ENCODE data around the gene ZFPM1.

Gene ZFPM1

GRCh38 chr16:88578446-88579313 is 125.6 kb downstream of the ZFPM1 start:
- H3K36me3 ChIP-seq (ENCODE audit: insufficient read depth, low read length): 0 out of 2 replicates have a peak, but pooled peaks cover 6% of the 10 kb centered on the region
- H2AFZ ChIP-seq (ENCODE audit: low read length, unreplicated experiment): no peak overlapping the region
- peaks cover 61% of the 10 kb centered on the region for H3K79me2 ChIP-seq (ENCODE audit: control insufficient read depth, insufficient read depth, low read length, unreplicated experiment)

GRCh38 chr16:88580371-88580770 is 127.3 kb downstream of the ZFPM1 start:
- Histone ChIP-seq H3K4me1 (ENCODE audit: control insufficient read depth, insufficient read depth, low read length, unreplicated experiment) (no peaks in the 10 kb centered on the region), H3K79me2 (ENCODE audit: control insufficient read depth, insufficient read depth, low read length, unreplicated experiment) (peaks cover 60% of the 10 kb centered on the region), H2AFZ (ENCODE audit: low read length, unreplicated experiment) (no peak overlapping the region), H3K4me3 (ENCODE audit: low read depth, low read length) (no peak overlapping the region), H3K27ac (ENCODE audit: low read depth, low read length) (no peak overlapping the region), H3K36me3 (ENCODE audit: insufficient read depth, low read length) (0 out of 2 replicates have a peak, but pooled peaks cover 6% of the 10 kb centered on the region), H3K27me3 (ENCODE audit: insufficient read depth, low read length) (no peaks in the 10 kb centered on the region)

More at GRCh38 chr16:88578446-88579313, 125.6 kb downstream of the ZFPM1 start:
- H3K4me1 ChIP-seq (ENCODE audit: control insufficient read depth, insufficient read depth, low read length, unreplicated experiment): no peaks in the 10 kb centered on the region
- H3K27me3 ChIP-seq (ENCODE audit: insufficient read depth, low read length): no peaks in the 10 kb centered on the region
- H3K27ac ChIP-seq (ENCODE audit: low read depth, low read length): no peak overlapping the region
- no peak overlapping the region for H3K4me3 ChIP-seq (ENCODE audit: low read depth, low read length)

GRCh38 chr16:88581033-88581432 is 128.0 kb downstream of the ZFPM1 start:
- Histone ChIP-seq H3K4me1 (ENCODE audit: control insufficient read depth, insufficient read depth, low read length, unreplicated experiment) (no peaks in the 10 kb centered on the region), H3K36me3 (ENCODE audit: insufficient read depth, low read length) (0 out of 2 replicates have a peak, but pooled peaks cover 6% of the 10 kb centered on the region), H2AFZ (ENCODE audit: low read length, unreplicated experiment) (no peak overlapping the region), H3K27ac (ENCODE audit: low read depth, low read length) (no peak overlapping the region), H3K4me3 (ENCODE audit: low read depth, low read length) (no peak overlapping the region), H3K79me2 (ENCODE audit: control insufficient read depth, insufficient read depth, low read length, unreplicated experiment) (peaks cover 57% of the 10 kb centered on the region), H3K27me3 (ENCODE audit: insufficient read depth, low read length) (no peaks in the 10 kb centered on the region)

GRCh38 chr16:88582912-88583575 is 130.0 kb downstream of the ZFPM1 start:
- Histone ChIP-seq H2AFZ (ENCODE audit: low read length, unreplicated experiment) (no peak overlapping the region), H3K79me2 (ENCODE audit: control insufficient read depth, insufficient read depth, low read length, unreplicated experiment) (peaks cover 45% of the 10 kb centered on the region), H3K27ac (ENCODE audit: low read depth, low read length) (no peak overlapping the region), H3K4me1 (ENCODE audit: control insufficient read depth, insufficient read depth, low read length, unreplicated experiment) (no peaks in the 10 kb centered on the region), H3K4me3 (ENCODE audit: low read depth, low read length) (no peak overlapping the region), H3K27me3 (ENCODE audit: insufficient read depth, low read length) (no peaks in the 10 kb centered on the region), H3K36me3 (ENCODE audit: insufficient read depth, low read length) (peaks cover 3% of the 10 kb centered on the region; the same call in 1 of the 2 replicates)

- H3K79me2 ChIP-seq (ENCODE audit: control insufficient read depth, insufficient read depth, low read length, unreplicated experiment): peaks cover 32% of the 10 kb centered on the region
- H2AFZ ChIP-seq (ENCODE audit: low read length, unreplicated experiment): no peak overlapping the region
- no peaks in the 10 kb centered on the region for H3K27me3 ChIP-seq (ENCODE audit: insufficient read depth, low read length)
- no peak overlapping the region for H3K27ac ChIP-seq (ENCODE audit: low read depth, low read length)
- H3K36me3 ChIP-seq (ENCODE audit: insufficient read depth, low read length): peaks cover 4% of the 10 kb centered on the region; the same call in 1 of the 2 replicates
- no peak overlapping the region for H3K4me3 ChIP-seq (ENCODE audit: low read depth, low read length)
- no peaks in the 10 kb centered on the region for H3K4me1 ChIP-seq (ENCODE audit: control insufficient read depth, insufficient read depth, low read length, unreplicated experiment)
Measured at GRCh38 chr16:88584676-88585075, 131.6 kb downstream of the ZFPM1 start.

- Histone ChIP-seq H3K79me2 (ENCODE audit: control insufficient read depth, insufficient read depth, low read length, unreplicated experiment) (peaks cover 31% of the 10 kb centered on the region), H3K27me3 (ENCODE audit: insufficient read depth, low read length) (no peaks in the 10 kb centered on the region), H3K27ac (ENCODE audit: low read depth, low read length) (no peak overlapping the region), H3K36me3 (ENCODE audit: insufficient read depth, low read length) (peaks cover 4% of the 10 kb centered on the region; the same call in 1 of the 2 replicates), H2AFZ (ENCODE audit: low read length, unreplicated experiment) (no peak overlapping the region), H3K4me3 (ENCODE audit: low read depth, low read length) (no peak overlapping the region), H3K4me1 (ENCODE audit: control insufficient read depth, insufficient read depth, low read length, unreplicated experiment) (no peaks in the 10 kb centered on the region)
Measured at GRCh38 chr16:88585269-88585668, 132.2 kb downstream of the ZFPM1 start.

DNA sequence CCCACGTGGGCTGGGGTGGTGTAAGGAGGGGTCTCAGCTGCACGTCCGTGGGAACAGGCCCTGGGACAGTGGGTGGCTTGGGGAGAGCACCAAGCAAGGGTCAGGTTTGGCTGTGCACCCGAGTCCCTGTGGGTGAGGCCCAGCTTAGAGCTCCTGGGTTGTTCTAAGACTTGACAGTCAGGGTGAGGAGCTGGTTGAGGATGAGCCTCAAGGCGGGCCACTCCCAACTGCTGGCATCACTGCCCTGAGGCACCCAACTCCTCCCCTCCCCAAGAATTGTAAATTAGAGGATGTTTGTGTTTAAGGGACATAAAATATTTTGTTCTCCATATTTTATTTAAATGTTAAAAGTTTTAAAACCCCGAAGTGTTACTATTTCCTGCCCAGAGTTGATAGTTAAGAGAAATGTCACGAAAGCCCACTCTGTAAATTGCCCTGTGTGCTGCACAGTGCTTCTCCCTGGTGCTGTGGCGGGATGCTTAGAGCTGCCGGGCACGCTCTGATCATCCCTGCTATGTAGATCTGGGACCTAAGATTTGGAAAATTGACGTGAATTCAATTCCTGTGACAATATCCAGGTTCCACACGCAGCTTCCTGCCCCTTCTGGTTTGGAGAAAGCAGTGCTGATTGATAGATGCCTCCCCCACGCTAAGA is 133.0 kb downstream of the ZFPM1 start:
- peaks cover 4% of the 10 kb centered on the region; the same call in 1 of the 2 replicates for H3K36me3 ChIP-seq (ENCODE audit: insufficient read depth, low read length)
- H3K79me2 ChIP-seq (ENCODE audit: control insufficient read depth, insufficient read depth, low read length, unreplicated experiment): peaks cover 26% of the 10 kb centered on the region
- H2AFZ ChIP-seq (ENCODE audit: low read length, unreplicated experiment): no peak overlapping the region
- no peaks in the 10 kb centered on the region for H3K4me1 ChIP-seq (ENCODE audit: control insufficient read depth, insufficient read depth, low read length, unreplicated experiment)
- no peaks in the 10 kb centered on the region for H3K27me3 ChIP-seq (ENCODE audit: insufficient read depth, low read length)
- H3K27ac ChIP-seq (ENCODE audit: low read depth, low read length): no peak overlapping the region
- H3K4me3 ChIP-seq (ENCODE audit: low read depth, low read length): no peak overlapping the region
